ENCODE results near the gene TRPV5. TPM values are rescaled to one million over a fixed set of nuclear protein-coding genes. Genes with fewer than 3 reads are reported as not detected.

The TRPV5 gene
- total and polyA plus RNA-seq, 8 donors, result not detected

DNA sequence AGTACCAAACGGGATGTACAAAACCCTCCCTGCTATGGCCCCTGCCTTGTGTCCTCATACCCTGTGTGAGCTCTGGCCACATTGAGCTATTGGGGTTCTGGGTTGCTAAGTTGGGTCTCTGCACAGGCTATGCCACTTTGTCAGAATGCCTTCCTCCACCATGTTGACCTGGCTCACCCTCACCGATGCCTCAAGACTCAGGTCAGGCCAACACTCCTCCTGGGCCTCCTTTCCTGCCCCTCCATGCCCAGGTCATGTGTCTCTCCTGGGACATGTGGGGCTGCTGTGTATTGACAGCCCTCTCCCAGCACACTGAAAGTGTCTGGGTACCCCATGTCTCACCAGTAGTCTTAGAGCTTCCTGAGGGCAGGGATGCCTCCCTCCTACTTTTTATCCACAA, 14.6 kb downstream of the TRPV5 start:
- intact Hi-C loops (cut with DNase I; ENCODE audit: low total_unique reads), result no loop called here
- 73 to 94% (median 92%) methylated on average over 2 of the region's 2 CpGs for WGBS, 5 donors

GRCh38 chr7:142917447-142917846, 16.1 kb downstream of the TRPV5 start:
- H3K27me3 ChIP-seq, result no peaks in the 10 kb centered on the region
- TF ChIP-seq POLR2A (IDR thresholded peaks at IDR 0.05) (no peak), POLR2AphosphoS5 (IDR thresholded peaks at IDR 0.05) (no peak), EP300 (IDR thresholded peaks at IDR 0.05) (no peak)
- TF ChIP-seq, protein P1, sequence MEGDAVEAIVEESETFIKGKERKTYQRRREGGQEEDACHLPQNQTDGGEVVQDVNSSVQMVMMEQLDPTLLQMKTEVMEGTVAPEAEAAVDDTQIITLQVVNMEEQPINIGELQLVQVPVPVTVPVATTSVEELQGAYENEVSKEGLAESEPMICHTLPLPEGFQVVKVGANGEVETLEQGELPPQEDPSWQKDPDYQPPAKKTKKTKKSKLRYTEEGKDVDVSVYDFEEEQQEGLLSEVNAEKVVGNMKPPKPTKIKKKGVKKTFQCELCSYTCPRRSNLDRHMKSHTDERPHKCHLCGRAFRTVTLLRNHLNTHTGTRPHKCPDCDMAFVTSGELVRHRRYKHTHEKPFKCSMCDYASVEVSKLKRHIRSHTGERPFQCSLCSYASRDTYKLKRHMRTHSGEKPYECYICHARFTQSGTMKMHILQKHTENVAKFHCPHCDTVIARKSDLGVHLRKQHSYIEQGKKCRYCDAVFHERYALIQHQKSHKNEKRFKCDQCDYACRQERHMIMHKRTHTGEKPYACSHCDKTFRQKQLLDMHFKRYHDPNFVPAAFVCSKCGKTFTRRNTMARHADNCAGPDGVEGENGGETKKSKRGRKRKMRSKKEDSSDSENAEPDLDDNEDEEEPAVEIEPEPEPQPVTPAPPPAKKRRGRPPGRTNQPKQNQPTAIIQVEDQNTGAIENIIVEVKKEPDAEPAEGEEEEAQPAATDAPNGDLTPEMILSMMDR (IDR thresholded peaks at IDR 0.05), result no peak
- intact Hi-C loops (cut with DNase I; ENCODE audit: low total_unique reads), result no loop called here
- no peak overlapping the region for H3K4me3 ChIP-seq
- DNase-seq, result no peak
- peaks cover 0 to 16% (median 5%) of the 10 kb centered on the region in 4 donors for H3K4me1 ChIP-seq
- no peaks in the 10 kb centered on the region for H3K9me3 ChIP-seq
- no peak overlapping the region for H3K27ac ChIP-seq
- no peaks in the 10 kb centered on the region for H3K36me3 ChIP-seq
- WGBS, 5 donors, result 84 to 86% (median 84%) methylated on average over 3 of the region's 3 CpGs

More for the DNA sequence above, 14.6 kb downstream of the TRPV5 start:
- Histone ChIP-seq H3K27ac (no peak overlapping the region), H3K4me3 (no peak overlapping the region), H3K4me1 (peaks cover 0 to 9% (median 0%) of the 10 kb centered on the region in 4 donors), H3K27me3 (no peaks in the 10 kb centered on the region), H3K9me3 (no peaks in the 10 kb centered on the region), H3K36me3 (no peaks in the 10 kb centered on the region)
- TF ChIP-seq POLR2AphosphoS5 (IDR thresholded peaks at IDR 0.05) (no peak), EP300 (IDR thresholded peaks at IDR 0.05) (no peak), POLR2A (IDR thresholded peaks at IDR 0.05) (no peak)
- TF ChIP-seq, protein P1 (IDR thresholded peaks at IDR 0.05), result no peak
- DNase-seq, result no peak

DNA sequence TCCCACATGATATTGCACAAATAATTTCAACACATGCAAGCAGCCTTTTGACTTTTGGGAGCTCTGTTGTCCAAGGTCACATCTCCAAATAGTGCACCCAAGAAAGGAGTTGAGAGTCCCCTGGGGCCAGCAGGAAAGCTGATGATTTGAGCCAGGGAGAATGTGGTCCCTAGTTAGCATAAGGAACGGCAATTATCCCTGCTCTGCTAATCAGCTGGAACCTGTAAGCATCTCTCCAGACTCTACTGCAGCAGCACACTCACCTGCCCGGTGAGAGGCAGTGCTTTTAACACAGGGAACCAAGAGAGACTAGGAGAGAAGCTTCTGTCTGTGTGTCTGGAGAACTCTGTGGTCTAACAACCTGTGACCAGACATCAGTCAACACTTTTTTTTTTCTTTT, 17.0 kb downstream of the TRPV5 start:
- Histone ChIP-seq H3K27ac (no peak overlapping the region), H3K4me1 (peaks cover 0 to 16% (median 5%) of the 10 kb centered on the region in 4 donors), H3K27me3 (no peaks in the 10 kb centered on the region), H3K4me3 (no peak overlapping the region), H3K9me3 (no peaks in the 10 kb centered on the region), H3K36me3 (no peaks in the 10 kb centered on the region)
- TF ChIP-seq POLR2A (IDR thresholded peaks at IDR 0.05), result no peak
- no peak for TF ChIP-seq POLR2AphosphoS5 (IDR thresholded peaks at IDR 0.05)
- no peak for TF ChIP-seq EP300 (IDR thresholded peaks at IDR 0.05)
- TF ChIP-seq, protein P1 (IDR thresholded peaks at IDR 0.05), result no peak
- DNase-seq, result no peak
- WGBS, 5 donors, result 53 to 67% (median 58%) methylated on average over 2 of the region's 2 CpGs
- intact Hi-C loops (cut with DNase I; ENCODE audit: low total_unique reads), result no loop called here

- intact Hi-C loops (cut with DNase I; ENCODE audit: low total_unique reads), result no loop called here
- no peaks in the 10 kb centered on the region for H3K36me3 ChIP-seq
- DNase-seq, result no peak
- no peak overlapping the region for H3K4me3 ChIP-seq
- WGBS, 5 donors, result 88 to 94% (median 91%) methylated on average over 8 of the region's 8 CpGs
- peaks cover 0 to 24% (median 8%) of the 10 kb centered on the region in 4 donors for H3K4me1 ChIP-seq
- no peaks in the 10 kb centered on the region for H3K27me3 ChIP-seq
- no peaks in the 10 kb centered on the region for H3K9me3 ChIP-seq
- no peak overlapping the region for H3K27ac ChIP-seq
- TF ChIP-seq, protein P1 (IDR thresholded peaks at IDR 0.05), result no peak
- TF ChIP-seq EP300 (IDR thresholded peaks at IDR 0.05), result no peak
- no peak for TF ChIP-seq POLR2AphosphoS5 (IDR thresholded peaks at IDR 0.05)
- no peak for TF ChIP-seq POLR2A (IDR thresholded peaks at IDR 0.05)
Measured at GRCh38 chr7:142915315-142915714, 18.2 kb downstream of the TRPV5 start.
